Measurements from ENCODE around the gene PRRC1.
A peak's percentile ranks its signal among the peaks of the same experiment; 100 is the strongest.

Gene PRRC1

DNA sequence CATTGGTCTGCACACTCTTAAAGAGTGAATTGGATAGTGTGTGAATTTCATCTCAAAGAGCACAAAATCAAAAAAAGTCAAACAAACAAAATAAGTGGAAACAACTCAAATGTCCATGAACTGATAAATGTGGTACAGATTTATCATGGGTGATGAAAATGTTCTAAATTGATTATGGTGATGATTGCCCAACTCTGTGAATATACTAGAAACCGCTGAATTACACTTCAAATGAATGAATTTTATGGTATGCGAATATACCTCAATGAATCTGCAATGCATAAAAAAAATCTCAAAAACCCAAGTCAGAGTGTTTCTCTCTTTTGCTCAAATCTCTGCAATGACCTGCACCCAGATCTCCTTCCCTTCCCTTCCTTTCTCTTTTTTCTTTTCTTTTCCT, 64.0 kb downstream of the PRRC1 start:
- H3K9me3 Mint-ChIP-seq = peaks cover 24% of the 10 kb centered on the region
- TF ChIP-seq CTCF (IDR thresholded peaks at IDR 0.05) = no peak
- H3K27me3 Mint-ChIP-seq (ENCODE audit: low read depth, poor library complexity) = no peaks in the 10 kb centered on the region
- no peak for DNase-seq
- H3K36me3 Mint-ChIP-seq (ENCODE audit: low read depth) = peaks cover 11% of the 10 kb centered on the region
- peaks cover 16% of the 10 kb centered on the region for H3K4me1 Mint-ChIP-seq
- H3K4me3 Mint-ChIP-seq = no peak overlapping the region
- H3K27ac Mint-ChIP-seq = no peak overlapping the region

DNA sequence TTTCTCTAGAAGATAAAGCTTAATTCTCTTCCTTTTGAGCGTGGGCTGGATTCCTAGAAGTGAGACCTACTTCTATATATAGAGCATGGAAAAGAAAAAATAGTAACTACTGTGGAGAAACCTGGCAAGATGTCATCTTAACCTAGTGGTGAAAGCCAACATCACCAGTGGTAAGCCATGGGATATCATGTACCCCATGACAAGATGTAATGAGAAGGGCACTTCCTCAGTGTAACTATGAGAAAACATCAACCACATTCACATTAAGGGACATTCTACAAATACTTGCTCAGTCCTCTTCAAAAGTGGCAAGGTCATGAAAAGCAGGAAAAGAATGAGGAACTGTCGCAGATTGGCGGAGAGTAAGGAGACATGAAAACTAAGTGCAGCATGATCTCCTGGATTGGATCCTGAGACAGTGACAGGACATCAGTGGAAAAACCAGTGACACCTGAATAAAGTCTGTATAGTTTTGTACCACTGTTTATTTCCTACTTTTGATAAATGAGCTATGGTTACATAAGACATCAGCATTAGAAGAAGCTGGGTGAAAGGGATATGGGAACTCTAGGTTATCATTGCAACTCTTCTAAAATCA, 65.4 kb downstream of the PRRC1 start:
- peaks cover 25% of the 10 kb centered on the region for H3K4me1 Mint-ChIP-seq
- no peak for DNase-seq
- no peak overlapping the region for H3K27ac Mint-ChIP-seq
- peaks cover 17% of the 10 kb centered on the region for H3K9me3 Mint-ChIP-seq
- H3K27me3 Mint-ChIP-seq (ENCODE audit: low read depth, poor library complexity) = no peaks in the 10 kb centered on the region
- no peak overlapping the region for H3K4me3 Mint-ChIP-seq
- peaks cover 11% of the 10 kb centered on the region for H3K36me3 Mint-ChIP-seq (ENCODE audit: low read depth)
- no peak for TF ChIP-seq CTCF (IDR thresholded peaks at IDR 0.05)

DNA sequence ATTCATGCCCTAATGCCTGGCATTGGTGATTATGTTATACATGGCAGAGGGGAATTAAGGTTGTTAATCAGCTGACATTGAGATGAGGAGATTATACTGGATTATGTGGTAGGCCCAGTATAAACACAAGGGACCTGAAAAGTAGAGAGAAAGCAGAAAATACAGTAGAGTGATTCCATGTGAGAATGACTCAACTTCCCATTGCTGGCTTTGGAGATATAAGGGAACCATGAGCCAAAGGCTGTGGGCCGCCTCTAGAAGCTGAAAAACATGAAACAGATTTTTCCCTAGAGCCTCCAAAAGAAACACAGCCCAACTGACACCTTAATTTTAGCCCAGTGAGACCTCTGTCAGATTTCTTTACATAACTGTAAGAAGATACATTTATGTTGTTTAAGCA, 66.4 kb downstream of the PRRC1 start:
- no peak for TF ChIP-seq CTCF (IDR thresholded peaks at IDR 0.05)
- H3K4me1 Mint-ChIP-seq = peaks cover 29% of the 10 kb centered on the region

GRCh38 chr5:127585661-127586060, 68.2 kb downstream of the PRRC1 start:
- H3K9me3 Mint-ChIP-seq = peaks cover 13% of the 10 kb centered on the region
- no peak for TF ChIP-seq CTCF (IDR thresholded peaks at IDR 0.05)
- no peak for DNase-seq
- peaks cover 9% of the 10 kb centered on the region for H3K36me3 Mint-ChIP-seq (ENCODE audit: low read depth)
- H3K27me3 Mint-ChIP-seq (ENCODE audit: low read depth, poor library complexity) = no peaks in the 10 kb centered on the region
- H3K4me1 Mint-ChIP-seq = peaks cover 45% of the 10 kb centered on the region
- peak overlapping the region; percentile 87 for H3K27ac Mint-ChIP-seq
- no peak overlapping the region for H3K4me3 Mint-ChIP-seq

More for the DNA sequence above, 66.4 kb downstream of the PRRC1 start:
- DNase-seq = no peak
- Mint-ChIP-seq H3K4me3 (no peak overlapping the region), H3K27me3 (ENCODE audit: low read depth, poor library complexity) (no peaks in the 10 kb centered on the region), H3K27ac (no peak overlapping the region), H3K9me3 (peaks cover 16% of the 10 kb centered on the region), H3K36me3 (ENCODE audit: low read depth) (peaks cover 11% of the 10 kb centered on the region)

DNA sequence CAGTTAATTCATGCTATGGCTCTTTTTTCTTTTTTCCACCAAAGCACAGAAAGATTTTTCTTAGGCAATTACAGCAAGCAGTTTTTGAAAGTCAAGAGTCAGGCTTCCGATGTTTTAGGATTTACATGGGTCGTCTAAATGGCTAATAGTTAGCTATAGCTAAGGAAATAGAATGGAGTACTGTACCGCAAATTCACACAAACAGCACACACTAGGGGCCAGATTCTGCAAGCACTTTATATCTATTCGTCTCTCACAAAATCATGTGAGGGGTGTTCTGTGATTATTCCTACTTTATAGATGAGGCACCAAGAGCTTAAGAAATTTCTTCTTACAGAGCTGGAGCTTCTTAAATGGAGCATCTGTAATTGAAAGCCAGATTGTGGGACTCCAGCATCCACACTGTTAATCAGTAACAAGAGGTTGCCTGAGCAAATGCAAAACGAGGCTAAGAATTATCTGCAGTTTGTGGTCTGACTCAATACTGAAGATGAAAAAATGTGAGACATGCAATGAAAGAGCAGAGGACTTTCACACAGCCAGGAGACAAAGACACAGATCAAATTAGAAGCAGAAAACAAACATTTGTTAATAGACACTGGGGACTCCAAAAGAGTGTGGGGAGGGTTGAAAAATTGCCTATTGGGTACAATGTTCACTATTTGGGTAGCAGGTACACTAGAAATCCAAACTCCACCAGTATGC, 68.8 kb downstream of the PRRC1 start:
- Mint-ChIP-seq H3K4me1 (peaks cover 47% of the 10 kb centered on the region), H3K9me3 (peaks cover 8% of the 10 kb centered on the region), H3K27ac (no peak overlapping the region), H3K36me3 (ENCODE audit: low read depth) (peaks cover 6% of the 10 kb centered on the region), H3K27me3 (ENCODE audit: low read depth, poor library complexity) (no peaks in the 10 kb centered on the region), H3K4me3 (no peak overlapping the region)
- DNase-seq = no peak
- no peak for TF ChIP-seq CTCF (IDR thresholded peaks at IDR 0.05)

DNA sequence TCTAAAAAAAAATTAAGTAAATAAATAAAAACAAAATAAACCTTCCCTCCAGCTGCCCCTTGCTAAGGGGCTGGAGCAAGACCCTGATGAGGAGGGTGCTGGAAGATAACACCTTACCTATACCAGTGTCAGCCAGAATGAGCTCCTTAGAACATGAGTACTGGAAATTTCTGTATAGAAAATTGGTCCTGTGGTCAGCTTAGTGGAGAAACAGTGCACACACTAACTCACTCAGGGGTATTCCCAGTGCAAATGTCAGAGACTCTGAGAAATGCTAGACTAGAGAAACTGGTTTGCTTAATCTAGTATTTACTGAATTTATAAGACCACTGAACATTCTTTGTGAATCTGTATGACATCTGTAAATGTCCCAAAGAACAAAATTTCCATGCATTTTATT, 69.4 kb downstream of the PRRC1 start:
- no peak for DNase-seq
- H3K4me1 Mint-ChIP-seq = peaks cover 47% of the 10 kb centered on the region

More for the DNA sequence above, 69.4 kb downstream of the PRRC1 start:
- H3K4me3 Mint-ChIP-seq = no peak overlapping the region
- peaks cover under 1% of the 10 kb centered on the region for H3K36me3 Mint-ChIP-seq (ENCODE audit: low read depth)
- no peaks in the 10 kb centered on the region for H3K27me3 Mint-ChIP-seq (ENCODE audit: low read depth, poor library complexity)
- no peak for TF ChIP-seq CTCF (IDR thresholded peaks at IDR 0.05)
- H3K27ac Mint-ChIP-seq = no peak overlapping the region
- H3K9me3 Mint-ChIP-seq = peaks cover 4% of the 10 kb centered on the region

Data from nephron progenitor cell (in vitro differentiated cells).